Measurements from ENCODE around the gene GRAP. TPM values are rescaled to one million over a fixed set of nuclear protein-coding genes. Genes with fewer than 3 reads are reported as not detected.
"Not testable (repeated sequence)": the region's sequence is repeated elsewhere in the genome, so short reads cannot be mapped to it uniquely, and the experiment has no call there.

GRAP gene
- total RNA-seq, 1 experiment from 2014 or later = 0.55 TPM

DNA sequence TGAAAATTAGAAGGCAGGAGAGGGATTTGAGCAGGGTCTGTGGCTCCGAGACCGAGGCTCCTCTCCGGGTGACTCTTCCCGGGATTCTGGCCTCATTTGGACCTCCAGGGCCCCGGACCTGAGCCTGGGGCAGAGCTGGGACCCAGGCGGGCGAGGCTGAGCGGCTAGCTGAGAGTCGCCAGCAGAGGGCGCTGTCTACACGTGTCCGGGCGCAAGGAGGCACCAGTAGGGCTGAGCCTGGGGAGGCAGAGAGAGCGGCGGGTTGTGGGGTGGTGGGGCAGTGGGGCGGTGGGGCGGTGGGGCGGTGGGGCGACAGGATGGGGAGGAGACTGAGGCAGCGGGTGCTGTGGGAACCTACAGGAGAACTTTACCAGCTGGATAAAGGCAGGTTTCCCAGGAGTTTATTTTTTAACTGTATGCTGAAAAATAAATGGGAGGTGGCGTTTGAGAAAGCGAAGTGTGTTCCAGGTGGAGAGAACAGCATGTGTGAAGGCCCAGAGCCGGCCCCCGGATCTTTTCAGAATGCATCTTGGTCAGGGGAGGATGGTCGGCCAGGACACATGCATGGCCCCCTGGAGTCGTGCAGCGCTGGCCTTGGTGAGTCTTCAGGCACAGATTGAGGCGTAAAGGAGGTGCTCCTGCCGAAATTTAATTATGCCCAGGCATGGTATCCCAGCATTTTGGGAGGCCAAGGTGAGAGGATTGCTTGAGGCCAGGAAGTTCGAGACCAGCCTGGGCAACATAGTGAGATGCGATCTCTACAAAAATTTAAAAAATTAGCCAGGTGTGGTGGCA, 29.8 kb upstream of the GRAP start:
- H2BK15ac ChIP-seq (ENCODE audit: low read depth, low read length); H3K27me3 Mint-ChIP-seq (ENCODE audit: low read depth); H3K79me1 ChIP-seq (ENCODE audit: insufficient read depth, low read depth, low read length, poor library complexity, severe bottlenecking); H3K9ac ChIP-seq (ENCODE audit: extremely low read depth, insufficient read length, low read length); H2AK5ac ChIP-seq (ENCODE audit: insufficient read length, low read length); H3K9me3 ChIP-seq (ENCODE audit: control insufficient read depth, low read depth, low read length); H3K27ac Mint-ChIP-seq; H3K9me3 Mint-ChIP-seq; H4K8ac ChIP-seq (replicated peaks; ENCODE audit: insufficient read length, low read depth, low read length); H3K4ac ChIP-seq (ENCODE audit: low read depth, low read length); H3K79me2 ChIP-seq (ENCODE audit: insufficient read depth, low read length); H3K36me3 Mint-ChIP-seq (ENCODE audit: insufficient read depth in 1 of 3, low read depth in 3 of 3); H2BK5ac ChIP-seq (ENCODE audit: insufficient read length, low read length); H3T11ph ChIP-seq (ENCODE audit: low read length); H3K27me3 ChIP-seq (ENCODE audit: insufficient read depth, low read length); H3K4me2 ChIP-seq (ENCODE audit: insufficient read depth, insufficient read length, low read length); H3K14ac ChIP-seq (ENCODE audit: insufficient read depth, low read length); DNase-seq; H3K23me2 ChIP-seq (ENCODE audit: insufficient read length, low read depth, low read length, poor library complexity, severe bottlenecking); H2AFZ ChIP-seq (ENCODE audit: low read length); H3K4me1 Mint-ChIP-seq; H4K91ac ChIP-seq (ENCODE audit: insufficient read length, low read depth, low read length); H3K4me3 Mint-ChIP-seq; H3K23ac ChIP-seq (ENCODE audit: insufficient read length, low read depth, low read length); H2BK120ac ChIP-seq (ENCODE audit: low read depth, low read length, poor library complexity, severe bottlenecking); H3K18ac ChIP-seq (ENCODE audit: insufficient read length, low read depth, low read length); H3K27ac ChIP-seq (ENCODE audit: insufficient read length, low read depth, low read length); H4K20me1 ChIP-seq (ENCODE audit: control insufficient read depth, insufficient read depth, insufficient read length); H4K5ac ChIP-seq (ENCODE audit: insufficient read length, low read depth, low read length); H2BK12ac ChIP-seq (ENCODE audit: insufficient read length, low read depth, low read length); H3K4me1 ChIP-seq (ENCODE audit: insufficient read depth, low read length); H2BK20ac ChIP-seq (ENCODE audit: low read depth, low read length, poor library complexity, severe bottlenecking); H3K56ac ChIP-seq (ENCODE audit: insufficient read length, low read depth, low read length): not testable (repeated sequence)
- no CpG with 5 or more reads among the region's 31 CpGs for WGBS (ENCODE audit: extremely low coverage, insufficient read length, low lambda C conversion rate)

DNA sequence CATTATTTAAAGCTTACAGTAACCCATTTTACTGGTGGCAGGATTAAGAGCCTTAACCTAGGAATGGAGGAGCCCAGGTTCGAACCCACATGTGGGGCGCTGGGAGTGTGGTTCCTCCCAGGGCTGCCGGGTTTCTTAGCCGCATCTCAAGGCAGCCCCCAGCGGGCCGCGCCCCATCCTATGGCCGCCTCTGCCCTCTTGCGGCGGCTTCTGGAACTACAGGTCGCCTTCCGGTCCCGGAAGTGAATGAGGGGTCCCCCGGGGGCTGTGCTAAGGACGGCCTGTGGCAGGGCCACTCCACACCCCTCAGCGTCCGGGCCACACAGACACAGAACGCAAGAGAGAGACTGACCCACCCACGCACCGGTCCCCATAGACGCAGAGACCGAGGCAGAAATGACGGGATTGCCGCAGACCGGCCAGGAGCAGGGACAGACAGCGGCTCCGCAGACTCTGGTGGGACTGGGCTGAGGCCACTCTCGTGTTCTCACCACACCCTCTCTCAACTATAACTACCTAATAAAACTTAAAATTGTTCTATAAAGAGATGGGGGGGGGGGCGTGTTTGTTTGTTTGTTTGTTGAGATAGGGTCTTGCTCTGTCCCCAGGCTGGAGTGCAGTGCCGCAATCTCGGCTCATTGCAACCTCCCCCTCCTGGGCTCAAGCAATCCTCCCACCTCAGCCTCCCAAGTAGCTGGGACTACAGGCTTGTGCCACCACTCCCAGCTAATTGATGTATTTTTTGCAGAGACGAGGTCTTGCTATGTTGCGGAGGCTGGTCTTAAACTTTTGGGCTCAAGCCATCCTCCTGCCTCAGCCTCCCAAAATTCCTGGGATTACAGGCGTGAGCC, 23.8 kb upstream of the GRAP start:
- H2BK15ac ChIP-seq (ENCODE audit: low read depth, low read length); H3K9me3 ChIP-seq (ENCODE audit: control insufficient read depth, low read depth, low read length); H3K79me1 ChIP-seq (ENCODE audit: insufficient read depth, low read depth, low read length, poor library complexity, severe bottlenecking); H3K23me2 ChIP-seq (ENCODE audit: insufficient read length, low read depth, low read length, poor library complexity, severe bottlenecking); H3K4me2 ChIP-seq (ENCODE audit: insufficient read depth, insufficient read length, low read length); H4K5ac ChIP-seq (ENCODE audit: insufficient read length, low read depth, low read length); H4K8ac ChIP-seq (replicated peaks; ENCODE audit: insufficient read length, low read depth, low read length); H3K79me2 ChIP-seq (ENCODE audit: insufficient read depth, low read length); H2BK12ac ChIP-seq (ENCODE audit: insufficient read length, low read depth, low read length); H2BK20ac ChIP-seq (ENCODE audit: low read depth, low read length, poor library complexity, severe bottlenecking); H3K14ac ChIP-seq (ENCODE audit: insufficient read depth, low read length); H3K9ac ChIP-seq (ENCODE audit: extremely low read depth, insufficient read length, low read length); DNase-seq; H2AK5ac ChIP-seq (ENCODE audit: insufficient read length, low read length); H3T11ph ChIP-seq (ENCODE audit: low read length); H2BK120ac ChIP-seq (ENCODE audit: low read depth, low read length, poor library complexity, severe bottlenecking); H3K27ac Mint-ChIP-seq; H2AFZ ChIP-seq (ENCODE audit: low read length); H3K4me1 Mint-ChIP-seq; H3K36me3 Mint-ChIP-seq (ENCODE audit: insufficient read depth in 1 of 3, low read depth in 3 of 3); H3K4me1 ChIP-seq (ENCODE audit: insufficient read depth, low read length); H3K23ac ChIP-seq (ENCODE audit: insufficient read length, low read depth, low read length); H3K56ac ChIP-seq (ENCODE audit: insufficient read length, low read depth, low read length); H3K27me3 Mint-ChIP-seq (ENCODE audit: low read depth); H4K91ac ChIP-seq (ENCODE audit: insufficient read length, low read depth, low read length); H3K4ac ChIP-seq (ENCODE audit: low read depth, low read length); H3K27me3 ChIP-seq (ENCODE audit: insufficient read depth, low read length); H3K9me3 Mint-ChIP-seq; H4K20me1 ChIP-seq (ENCODE audit: control insufficient read depth, insufficient read depth, insufficient read length); H3K27ac ChIP-seq (ENCODE audit: insufficient read length, low read depth, low read length); H2BK5ac ChIP-seq (ENCODE audit: insufficient read length, low read length); H3K4me3 Mint-ChIP-seq; H3K18ac ChIP-seq (ENCODE audit: insufficient read length, low read depth, low read length): not testable (repeated sequence)
- WGBS (ENCODE audit: extremely low coverage, insufficient read length, low lambda C conversion rate) = no CpG with 5 or more reads among the region's 34 CpGs

All from H9 (cell line).